SH-SY5Y (cell line): ENCODE measurements around the gene NEGR1.
A peak's percentile ranks its signal among the peaks of the same experiment; 100 is the strongest.

Source experiments
- GATA2 ChIP-seq: IDR thresholded peaks from 2 replicates; pipeline ENCODE4 v1.6.1; 2011; ENCODE audit warnings: mild to moderate bottlenecking, low read depth, low read length
- GATA3 ChIP-seq: IDR thresholded peaks from 2 replicates; pipeline ENCODE4 v1.6.1; 2011; ENCODE audit warnings: low read depth, mild to moderate bottlenecking, low read length, moderate library complexity

DNA sequence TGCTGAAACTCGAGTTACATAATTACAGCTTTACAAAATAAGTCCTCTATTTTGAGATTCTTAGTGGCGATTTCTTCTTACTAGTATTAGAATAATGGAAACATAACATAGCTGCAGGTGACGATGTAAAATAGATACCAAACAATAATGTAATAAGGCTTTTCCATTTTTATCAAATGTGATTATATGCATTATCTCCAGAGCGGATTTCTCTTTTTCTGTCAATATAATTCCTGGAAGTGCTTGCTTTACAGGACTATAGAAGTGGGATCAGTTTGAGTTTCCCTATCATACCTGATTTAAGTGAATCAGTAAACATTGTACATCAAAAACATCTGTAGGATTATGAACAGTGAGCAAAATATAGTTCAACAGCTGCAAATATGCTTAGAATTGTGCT is 442.5 kb downstream of the NEGR1 start:
- no peak for TF ChIP-seq GATA2
- peak; percentile 79 for TF ChIP-seq GATA3
